HPDE6-E6E7 (cell line): ENCODE measurements around the gene PML.

Experiments used
- DNase-seq: peaks from one replicate; pipeline ENCODE4 v3.0.0; 2011; ENCODE audit warnings: missing footprints; ENCODE audit errors: extremely low spot score

The PML gene

DNA sequence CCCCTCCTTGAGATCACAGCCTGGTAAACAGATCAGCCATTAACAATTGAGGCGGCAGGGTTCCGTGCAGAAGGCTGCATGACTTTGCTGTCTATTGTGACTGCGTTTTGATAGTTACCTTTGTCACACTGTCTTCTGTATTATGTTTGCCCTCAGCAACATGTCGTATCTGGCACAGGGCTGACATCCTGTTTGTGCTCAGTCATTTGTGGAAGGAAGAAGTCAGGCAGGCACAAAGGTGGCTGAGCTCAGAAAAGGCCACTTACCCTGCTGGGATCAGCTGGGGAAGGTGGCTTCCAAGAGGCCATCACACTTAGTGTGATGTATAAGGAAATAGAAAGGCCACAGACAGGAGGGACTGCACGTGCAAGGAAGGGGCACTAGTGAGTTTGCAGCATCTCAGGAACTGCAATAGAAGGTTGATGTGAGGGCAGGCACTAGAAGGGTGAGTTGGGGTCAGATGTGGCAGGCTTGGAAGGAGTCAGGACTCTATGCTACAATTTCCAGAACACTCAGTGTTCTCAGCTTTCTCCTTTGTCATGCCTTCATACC is 13.4 kb downstream of the PML start:
- no peak for DNase-seq

DNA sequence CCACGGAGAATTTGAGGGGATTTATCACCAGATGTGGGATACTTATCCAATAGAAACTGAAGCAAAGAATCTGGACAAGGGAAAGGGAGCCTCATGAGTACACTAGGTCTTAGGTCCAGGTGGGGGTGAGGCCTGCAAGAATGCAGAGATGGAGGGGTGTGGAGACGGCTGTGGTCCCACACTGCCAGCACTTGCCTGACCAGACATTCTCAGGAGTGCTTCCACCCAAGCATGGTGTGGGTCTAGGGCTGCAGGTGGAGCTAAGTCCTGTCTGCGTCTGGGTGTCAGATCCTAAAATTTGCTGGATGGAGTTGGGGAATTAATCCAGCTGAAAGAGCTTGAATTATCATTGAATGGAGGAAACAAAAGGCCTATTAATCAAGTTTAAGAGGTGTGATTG is 14.4 kb downstream of the PML start:
- no peak for DNase-seq

DNA sequence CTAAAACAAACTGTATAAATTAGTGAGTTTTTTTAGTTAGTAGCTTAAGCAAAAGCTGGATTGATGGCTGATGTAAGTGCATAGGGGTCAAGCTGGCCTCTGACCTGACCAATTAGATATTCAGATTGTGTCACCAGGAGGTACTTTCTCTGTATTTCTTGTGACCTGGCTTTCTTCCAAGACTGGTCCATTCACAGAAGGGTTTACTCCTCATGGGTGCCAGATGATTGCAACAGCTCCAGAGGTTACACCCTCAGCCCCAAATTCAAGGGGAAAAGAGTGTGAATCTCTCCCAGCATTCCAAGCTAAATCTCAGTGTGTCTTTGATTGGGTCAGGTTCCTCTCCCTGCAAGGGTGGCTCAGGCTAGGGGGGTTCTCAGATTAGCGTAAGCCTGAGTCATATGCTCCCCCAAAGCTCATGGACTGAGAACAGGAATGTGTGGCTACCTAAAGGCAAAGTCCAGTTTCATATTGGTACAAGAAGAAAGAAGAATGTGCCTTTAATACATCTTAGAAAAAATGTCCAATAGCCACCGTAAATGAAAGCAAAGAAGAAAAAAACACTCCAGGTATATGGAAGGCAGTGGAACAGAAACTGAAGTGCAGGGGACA is 16.5 kb downstream of the PML start:
- DNase-seq = no peak

DNA sequence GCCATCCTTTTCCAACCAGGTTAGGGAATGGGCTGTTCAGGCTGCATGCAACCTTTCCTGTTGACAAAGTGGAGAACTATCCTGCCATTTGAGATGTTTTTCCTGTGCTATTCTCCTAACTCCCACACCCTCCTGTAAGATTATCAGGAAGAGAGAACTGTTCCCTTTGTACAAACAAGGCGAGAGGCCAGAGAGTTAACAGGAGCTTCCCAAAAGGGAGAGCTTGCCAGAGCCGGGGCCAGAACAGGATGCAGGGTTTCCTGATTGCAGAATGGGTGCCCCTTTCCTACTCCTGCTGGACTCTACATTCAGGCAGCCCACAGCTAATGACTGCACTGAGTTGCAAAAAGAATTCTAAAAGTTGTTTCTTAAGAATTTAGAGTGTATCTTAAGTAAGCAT is 17.1 kb downstream of the PML start:
- no peak for DNase-seq

DNA sequence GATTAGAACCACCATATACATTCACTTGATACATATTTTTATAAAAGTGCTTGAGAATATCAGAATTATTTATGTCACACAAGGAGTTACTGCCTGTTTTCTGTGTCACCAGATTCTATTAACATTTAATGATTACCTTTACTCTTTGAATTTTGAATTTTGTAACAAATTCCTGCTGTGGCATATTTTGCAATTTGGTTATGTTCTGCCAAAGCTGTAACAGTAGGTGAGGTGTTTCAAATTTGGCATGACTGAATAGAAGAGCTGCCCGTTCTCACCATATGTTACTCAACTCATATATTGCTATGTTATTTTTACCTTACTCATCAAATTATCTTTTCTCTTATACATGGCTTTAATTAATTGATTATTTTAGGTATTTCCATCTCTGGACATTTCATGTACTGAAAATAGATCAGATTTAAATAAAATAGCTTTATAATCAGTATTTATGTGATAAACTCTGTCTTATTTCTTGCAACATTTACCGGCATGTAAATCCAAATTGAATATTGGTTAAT is 18.9 kb downstream of the PML start:
- DNase-seq = no peak

DNA sequence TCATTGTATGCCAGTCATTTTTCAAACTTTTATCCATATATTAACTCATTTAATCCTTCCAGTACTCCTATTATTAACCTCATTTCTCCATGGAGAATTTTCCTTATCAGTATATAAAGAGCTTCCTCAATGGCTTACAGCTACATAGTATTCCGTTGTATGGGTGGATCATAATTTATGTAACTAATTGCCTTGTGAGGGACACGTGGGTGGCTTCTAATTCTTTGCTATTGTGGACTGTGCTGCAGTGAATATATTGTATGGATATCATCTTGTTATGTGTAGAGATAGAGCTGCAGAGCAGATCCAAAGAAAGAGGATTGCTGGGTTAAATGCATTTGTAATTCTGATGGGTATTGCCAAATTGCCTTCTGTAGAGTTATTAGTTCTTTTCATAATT is 25.2 kb downstream of the PML start:
- DNase-seq = no peak

DNA sequence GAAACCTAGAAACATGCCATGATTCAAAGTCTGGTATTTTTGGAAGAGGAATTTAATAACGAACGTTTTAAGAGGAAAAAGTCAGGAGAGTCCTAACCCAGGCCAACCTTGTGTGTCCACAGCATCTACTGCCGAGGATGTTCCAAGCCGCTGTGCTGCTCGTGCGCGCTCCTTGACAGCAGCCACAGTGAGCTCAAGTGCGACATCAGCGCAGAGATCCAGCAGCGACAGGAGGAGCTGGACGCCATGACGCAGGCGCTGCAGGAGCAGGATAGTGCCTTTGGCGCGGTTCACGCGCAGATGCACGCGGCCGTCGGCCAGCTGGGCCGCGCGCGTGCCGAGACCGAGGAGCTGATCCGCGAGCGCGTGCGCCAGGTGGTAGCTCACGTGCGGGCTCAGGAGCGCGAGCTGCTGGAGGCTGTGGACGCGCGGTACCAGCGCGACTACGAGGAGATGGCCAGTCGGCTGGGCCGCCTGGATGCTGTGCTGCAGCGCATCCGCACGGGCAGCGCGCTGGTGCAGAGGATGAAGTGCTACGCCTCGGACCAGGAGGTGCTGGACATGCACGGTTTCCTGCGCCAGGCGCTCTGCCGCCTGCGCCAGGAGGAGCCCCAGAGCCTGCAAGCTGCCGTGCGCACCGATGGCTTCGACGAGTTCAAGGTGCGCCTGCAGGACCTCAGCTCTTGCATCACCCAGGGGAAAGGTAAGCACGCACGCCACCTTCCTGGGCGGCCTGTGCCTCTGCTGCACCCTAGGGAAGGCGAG is 28.4 kb downstream of the PML start:
- DNase-seq = no peak

DNA sequence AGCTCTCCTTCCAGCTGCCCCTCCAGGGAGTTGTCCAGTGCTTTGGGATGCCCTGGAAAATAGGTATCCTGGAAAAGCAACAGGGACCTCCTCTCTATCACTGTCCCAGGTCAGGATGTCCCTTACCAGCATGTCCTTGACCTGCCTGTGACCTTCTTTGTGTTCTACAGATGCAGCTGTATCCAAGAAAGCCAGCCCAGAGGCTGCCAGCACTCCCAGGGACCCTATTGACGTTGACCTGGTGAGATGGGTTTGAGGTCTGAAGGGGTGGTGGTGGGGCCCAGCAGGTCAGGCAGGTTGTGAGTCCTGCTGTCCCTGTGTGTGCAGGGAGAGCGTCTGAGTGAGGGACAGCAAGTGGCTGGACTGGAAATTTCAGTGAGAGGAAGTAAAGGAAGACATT is 30.2 kb downstream of the PML start:
- no peak for DNase-seq

DNA sequence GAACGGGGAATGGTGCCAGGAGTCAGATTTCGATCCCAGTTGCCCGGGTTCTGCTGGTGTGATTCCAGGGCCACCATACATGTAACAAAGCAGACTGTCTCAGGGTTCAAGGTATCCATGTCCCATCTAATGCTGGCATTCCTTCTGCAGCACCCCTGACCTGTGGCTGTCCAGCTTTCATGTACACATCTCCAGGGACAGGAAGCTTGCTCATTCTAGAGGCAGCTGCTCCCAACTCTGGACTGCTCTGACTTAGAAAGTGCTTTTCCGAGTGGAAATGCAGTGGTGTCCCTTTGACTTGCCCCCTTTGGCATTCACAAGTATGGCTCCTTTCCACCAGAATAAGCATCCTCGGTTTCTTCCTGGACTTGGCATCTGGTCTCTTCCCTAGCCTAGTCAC is 30.9 kb downstream of the PML start:
- no peak for DNase-seq

DNA sequence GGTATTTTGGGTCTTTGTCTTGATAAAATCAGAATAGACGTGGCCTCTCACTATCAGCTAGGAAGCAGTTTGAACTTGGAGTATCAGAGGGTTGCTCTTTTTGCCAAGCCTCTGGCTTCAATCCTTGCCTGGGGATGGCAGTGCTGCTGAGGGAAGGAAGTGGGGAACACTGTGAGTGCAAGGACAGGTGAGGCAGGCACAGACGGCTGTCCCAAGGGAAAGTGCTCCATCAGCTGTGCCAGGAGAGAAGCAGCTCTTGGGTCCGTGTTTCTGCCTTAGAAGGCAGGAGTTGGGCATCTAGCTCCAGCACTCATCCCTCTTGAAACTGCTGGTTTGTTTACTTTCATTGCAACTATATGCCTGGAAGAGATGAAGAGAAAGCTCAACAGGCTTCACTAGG is 33.2 kb downstream of the PML start:
- no peak for DNase-seq

DNA sequence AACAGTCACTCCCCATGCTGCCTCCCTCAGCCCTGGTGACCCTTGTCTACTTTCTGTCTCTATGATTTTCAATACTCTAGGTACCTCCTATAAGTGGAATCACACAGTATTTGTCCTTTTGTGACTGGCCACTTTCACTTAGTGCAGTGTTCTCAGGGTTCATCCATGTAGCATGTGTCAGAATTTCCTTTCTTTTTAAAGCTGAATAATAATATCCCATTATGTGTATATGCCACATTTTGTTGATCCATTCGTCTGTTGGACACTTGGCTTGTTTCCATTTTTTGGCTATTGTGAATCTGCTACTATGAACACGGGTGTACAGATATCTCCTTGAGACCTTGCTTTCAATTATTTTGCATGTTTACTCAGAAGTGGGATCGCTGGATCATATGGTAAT is 34.1 kb downstream of the PML start:
- DNase-seq = no peak

DNA sequence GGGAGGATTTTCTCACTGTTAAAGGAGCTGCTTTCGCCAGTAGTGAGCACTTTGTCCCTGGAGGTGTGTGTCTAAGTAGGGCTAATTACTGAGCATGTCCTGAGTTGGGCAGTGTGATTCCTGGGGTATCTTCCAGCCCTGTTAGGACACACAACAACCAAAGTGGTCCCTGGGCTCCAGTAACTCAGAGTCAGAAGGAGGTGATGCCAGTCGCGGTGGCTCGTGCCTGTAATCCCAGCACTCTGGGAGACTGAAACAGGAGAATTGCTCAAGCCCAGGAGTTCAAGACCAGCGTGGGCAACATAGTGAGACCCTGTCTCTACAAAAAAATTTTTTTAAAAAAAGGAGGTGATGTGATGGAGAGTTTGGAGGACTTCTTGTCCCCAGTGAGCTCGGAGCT is 37.5 kb downstream of the PML start:
- DNase-seq = no peak

DNA sequence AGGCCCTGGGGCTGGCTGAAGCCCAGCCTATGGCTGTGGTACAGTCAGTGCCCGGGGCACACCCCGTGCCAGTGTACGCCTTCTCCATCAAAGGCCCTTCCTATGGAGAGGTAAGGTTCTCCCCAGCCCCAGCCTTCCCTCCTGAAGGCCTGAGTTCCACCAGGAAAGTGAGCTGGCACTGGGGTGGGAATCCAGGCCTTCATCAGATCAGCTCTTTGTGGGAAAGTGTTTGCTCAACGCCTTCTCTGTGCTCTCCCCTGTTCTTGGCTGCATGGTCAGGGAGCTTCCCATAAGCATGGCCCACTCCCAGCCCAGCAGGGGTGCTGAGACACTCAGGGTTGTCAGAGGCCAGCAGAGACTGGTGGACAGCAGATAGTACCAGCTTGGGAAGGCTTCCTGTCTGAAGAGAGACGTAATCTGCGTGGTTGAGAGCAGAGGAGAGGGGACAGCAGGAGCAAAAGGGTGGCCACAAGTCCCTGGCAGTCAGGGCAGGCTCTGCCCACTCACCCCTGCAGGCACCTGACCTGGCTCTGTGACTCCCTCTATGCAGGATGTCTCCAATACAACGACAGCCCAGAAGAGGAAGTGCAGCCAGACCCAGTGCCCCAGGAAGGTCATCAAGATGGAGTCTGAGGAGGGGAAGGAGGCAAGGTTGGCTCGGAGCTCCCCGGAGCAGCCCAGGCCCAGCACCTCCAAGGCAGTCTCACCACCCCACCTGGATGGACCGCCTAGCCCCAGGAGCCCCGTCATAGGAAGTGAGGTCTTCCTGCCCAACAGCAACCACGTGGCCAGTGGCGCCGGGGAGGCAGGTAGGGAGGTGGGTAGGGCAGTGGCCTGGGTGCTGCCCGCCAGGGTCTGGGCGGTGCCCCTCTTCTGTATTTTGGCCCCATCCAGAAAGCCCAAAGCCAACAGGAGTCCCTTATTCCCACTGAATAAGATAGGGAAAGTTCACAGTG is 38.4 kb downstream of the PML start:
- DNase-seq = no peak

DNA sequence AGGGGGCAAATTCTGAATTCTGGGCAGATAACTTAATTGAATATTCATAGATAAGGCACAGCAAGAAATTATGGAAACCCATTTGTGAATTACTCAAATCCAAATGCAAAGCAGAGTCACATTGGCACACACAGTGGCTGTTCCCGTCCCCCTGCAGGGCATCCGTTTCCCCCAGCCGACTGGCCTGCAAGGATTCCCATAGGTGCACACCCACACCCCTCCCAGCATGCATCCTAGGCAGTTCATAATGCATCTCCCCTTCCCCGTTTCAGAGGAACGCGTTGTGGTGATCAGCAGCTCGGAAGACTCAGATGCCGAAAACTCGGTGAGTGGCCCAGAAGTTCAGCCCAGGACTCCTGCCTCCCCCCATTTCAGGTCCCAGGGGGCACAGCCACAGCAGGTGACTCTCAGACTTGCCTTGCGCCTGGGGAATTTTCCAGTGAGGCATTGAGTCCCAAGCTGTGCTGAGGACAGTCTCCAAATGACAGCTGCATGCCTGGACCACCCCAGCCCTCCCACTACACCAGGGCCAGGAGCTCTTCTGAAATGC is 39.8 kb downstream of the PML start:
- no peak for DNase-seq

DNA sequence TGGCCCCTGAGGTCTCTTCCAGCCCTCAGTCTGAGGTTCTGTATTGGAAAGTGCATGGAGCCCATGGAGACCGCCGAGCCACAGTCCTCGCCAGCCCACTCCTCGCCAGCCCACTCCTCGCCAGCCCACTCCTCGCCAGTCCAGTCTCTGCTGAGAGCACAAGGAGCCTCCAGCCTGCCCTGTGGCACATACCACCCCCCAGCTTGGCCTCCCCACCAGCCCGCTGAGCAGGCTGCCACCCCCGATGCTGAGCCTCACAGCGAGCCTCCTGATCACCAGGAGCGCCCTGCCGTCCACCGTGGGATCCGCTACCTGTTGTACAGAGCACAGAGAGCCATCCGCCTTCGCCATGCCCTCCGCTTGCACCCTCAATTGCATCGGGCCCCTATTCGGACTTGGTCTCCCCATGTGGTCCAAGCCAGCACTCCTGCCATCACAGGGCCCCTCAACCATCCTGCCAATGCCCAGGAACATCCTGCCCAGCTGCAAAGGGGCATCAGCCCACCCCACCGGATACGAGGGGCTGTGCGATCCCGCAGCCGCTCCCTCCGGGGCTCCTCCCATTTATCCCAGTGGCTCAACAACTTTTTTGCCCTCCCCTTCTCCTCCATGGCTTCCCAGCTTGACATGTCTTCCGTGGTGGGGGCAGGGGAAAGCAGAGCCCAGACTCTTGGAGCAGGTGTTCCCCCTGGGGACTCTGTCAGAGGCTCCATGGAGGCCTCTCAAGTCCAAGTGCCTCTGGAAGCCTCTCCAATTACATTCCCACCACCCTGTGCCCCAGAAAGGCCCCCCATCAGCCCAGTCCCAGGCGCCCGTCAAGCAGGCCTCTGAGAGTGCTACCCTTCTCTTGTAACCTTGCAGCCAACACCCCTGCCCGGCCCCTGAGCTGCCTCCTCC is 40.9 kb downstream of the PML start:
- no peak for DNase-seq

DNA sequence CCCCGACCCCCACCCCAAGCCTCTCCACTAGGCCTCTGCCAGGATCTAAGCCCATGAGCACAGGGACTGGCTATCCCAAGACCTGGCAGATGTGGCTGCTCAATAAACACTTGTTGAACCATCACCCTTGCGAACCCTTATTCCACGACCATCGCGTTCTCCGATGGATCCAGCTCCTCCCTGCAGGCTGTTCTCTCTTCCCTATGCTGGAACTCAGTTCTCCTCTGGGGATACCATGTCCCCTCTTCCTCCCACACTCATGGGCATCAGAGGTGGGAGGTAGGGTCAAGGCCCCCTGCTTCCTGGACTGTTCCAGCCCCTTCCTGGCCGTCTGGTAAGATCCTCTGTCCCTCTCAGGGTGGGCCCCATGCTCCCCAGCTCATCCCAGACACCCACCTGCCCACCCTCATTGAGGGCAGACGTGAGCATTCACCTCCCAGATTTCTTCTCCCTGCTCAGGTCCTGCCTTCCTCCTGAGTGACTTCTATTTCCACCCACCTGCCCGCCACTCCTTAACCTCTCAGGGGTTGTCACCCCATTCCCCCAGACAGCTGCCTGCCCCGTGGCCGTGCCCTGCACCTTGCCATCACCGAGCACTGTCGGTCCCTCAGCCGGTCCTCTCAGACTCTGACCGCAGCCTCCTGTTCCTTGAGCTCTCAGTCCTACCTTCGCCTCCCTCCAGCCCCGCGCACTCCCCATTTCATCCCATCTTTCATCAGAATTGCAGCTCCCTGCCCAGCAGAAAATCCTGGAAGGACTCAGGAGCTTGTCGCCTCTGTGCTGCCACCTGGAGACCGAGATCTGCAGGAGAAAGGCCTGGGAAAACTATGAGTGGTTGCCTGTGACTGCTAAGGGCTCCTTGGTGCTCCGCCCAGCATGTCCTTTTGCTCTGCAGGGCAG is 42.0 kb downstream of the PML start:
- DNase-seq = peak; percentile 36

DNA sequence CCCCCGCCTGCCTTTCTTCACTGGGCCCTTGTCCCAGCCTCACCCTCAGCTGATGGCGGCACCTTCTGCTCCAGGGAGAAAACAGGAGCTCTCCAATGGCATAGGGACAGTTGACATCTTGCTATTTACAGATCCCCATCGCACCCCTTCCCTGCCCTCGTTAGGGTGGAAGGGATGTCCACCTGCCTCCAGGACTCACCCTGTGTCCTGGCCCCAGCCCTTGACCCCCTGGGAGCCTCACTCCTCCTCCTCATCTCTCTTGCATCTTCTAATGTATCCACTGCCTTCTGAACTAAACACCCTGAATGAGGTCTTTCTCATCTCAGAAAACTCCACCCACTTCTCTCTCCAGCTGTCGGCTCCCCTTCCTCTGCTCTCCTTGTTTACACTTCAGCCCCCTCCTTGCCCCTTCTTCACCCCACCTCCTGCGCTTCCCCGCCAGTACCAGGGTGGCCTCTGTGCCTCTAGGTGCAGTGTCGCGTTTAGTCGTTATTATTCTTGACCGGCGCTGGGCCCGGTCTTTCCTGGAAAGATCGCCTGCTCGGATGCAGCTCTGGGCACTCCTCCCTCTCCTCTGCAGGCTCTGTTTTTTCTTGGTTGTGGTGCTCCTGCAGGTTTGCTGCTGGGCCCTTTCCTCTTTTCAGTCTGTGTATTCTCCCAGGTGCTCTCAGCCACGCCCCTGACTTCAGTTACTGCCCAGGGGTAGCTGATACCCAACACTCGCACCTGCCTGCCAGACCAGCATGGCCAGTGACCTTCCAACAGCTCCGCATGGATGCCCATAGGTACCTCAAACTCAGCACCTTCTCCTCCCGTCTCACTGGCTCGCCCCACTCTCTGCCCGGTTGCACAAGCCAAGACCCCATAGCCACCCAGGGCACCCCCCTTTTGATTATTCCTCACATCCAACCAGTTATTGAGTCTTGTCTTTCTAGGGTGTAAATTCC is 42.9 kb downstream of the PML start:
- DNase-seq = no peak
